ENCODE results near the gene CDH4.

- TF ChIP-seq, protein P1, sequence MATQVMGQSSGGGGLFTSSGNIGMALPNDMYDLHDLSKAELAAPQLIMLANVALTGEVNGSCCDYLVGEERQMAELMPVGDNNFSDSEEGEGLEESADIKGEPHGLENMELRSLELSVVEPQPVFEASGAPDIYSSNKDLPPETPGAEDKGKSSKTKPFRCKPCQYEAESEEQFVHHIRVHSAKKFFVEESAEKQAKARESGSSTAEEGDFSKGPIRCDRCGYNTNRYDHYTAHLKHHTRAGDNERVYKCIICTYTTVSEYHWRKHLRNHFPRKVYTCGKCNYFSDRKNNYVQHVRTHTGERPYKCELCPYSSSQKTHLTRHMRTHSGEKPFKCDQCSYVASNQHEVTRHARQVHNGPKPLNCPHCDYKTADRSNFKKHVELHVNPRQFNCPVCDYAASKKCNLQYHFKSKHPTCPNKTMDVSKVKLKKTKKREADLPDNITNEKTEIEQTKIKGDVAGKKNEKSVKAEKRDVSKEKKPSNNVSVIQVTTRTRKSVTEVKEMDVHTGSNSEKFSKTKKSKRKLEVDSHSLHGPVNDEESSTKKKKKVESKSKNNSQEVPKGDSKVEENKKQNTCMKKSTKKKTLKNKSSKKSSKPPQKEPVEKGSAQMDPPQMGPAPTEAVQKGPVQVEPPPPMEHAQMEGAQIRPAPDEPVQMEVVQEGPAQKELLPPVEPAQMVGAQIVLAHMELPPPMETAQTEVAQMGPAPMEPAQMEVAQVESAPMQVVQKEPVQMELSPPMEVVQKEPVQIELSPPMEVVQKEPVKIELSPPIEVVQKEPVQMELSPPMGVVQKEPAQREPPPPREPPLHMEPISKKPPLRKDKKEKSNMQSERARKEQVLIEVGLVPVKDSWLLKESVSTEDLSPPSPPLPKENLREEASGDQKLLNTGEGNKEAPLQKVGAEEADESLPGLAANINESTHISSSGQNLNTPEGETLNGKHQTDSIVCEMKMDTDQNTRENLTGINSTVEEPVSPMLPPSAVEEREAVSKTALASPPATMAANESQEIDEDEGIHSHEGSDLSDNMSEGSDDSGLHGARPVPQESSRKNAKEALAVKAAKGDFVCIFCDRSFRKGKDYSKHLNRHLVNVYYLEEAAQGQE (IDR thresholded peaks at IDR 0.05; ENCODE audit: insufficient read depth in 1 of 2, low read depth in 2 of 2, low read length in 1 of 2) = no peak
- TF ChIP-seq, protein P2, sequence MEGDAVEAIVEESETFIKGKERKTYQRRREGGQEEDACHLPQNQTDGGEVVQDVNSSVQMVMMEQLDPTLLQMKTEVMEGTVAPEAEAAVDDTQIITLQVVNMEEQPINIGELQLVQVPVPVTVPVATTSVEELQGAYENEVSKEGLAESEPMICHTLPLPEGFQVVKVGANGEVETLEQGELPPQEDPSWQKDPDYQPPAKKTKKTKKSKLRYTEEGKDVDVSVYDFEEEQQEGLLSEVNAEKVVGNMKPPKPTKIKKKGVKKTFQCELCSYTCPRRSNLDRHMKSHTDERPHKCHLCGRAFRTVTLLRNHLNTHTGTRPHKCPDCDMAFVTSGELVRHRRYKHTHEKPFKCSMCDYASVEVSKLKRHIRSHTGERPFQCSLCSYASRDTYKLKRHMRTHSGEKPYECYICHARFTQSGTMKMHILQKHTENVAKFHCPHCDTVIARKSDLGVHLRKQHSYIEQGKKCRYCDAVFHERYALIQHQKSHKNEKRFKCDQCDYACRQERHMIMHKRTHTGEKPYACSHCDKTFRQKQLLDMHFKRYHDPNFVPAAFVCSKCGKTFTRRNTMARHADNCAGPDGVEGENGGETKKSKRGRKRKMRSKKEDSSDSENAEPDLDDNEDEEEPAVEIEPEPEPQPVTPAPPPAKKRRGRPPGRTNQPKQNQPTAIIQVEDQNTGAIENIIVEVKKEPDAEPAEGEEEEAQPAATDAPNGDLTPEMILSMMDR (IDR thresholded peaks at IDR 0.05) = no peak
- TF ChIP-seq TCF7L2 (IDR thresholded peaks at IDR 0.05; ENCODE audit: low read depth, low read length) (no peak), POLR2AphosphoS5 (IDR thresholded peaks at IDR 0.05; ENCODE audit: low read depth, low read length) (no peak)
These were observed 712.0 kb downstream of the CDH4 start for GRCh38 chr20:61963885-61964674.
